ENCODE results near the gene THAP11.

DNA sequence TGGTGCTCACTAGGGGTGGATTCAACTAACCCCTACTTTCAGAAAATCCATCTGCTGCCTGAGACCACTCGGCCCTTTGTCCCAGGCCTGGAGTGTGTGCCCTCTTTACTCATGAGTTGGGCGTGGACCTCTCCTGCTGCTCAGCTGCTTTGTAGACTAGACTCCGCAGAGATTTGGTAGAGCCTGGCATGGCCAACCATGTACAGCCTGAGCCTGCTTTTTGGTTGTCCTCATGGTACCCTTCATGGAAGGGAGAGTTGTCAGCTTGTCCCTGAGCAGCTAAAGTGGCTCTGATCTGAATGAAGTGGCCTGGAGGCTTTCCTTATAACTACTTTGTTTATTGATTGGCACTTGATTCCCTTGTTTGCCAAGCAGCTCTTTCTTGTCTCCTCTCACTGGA is 32.3 kb downstream of the THAP11 start:
- TF ChIP-seq, protein P1, sequence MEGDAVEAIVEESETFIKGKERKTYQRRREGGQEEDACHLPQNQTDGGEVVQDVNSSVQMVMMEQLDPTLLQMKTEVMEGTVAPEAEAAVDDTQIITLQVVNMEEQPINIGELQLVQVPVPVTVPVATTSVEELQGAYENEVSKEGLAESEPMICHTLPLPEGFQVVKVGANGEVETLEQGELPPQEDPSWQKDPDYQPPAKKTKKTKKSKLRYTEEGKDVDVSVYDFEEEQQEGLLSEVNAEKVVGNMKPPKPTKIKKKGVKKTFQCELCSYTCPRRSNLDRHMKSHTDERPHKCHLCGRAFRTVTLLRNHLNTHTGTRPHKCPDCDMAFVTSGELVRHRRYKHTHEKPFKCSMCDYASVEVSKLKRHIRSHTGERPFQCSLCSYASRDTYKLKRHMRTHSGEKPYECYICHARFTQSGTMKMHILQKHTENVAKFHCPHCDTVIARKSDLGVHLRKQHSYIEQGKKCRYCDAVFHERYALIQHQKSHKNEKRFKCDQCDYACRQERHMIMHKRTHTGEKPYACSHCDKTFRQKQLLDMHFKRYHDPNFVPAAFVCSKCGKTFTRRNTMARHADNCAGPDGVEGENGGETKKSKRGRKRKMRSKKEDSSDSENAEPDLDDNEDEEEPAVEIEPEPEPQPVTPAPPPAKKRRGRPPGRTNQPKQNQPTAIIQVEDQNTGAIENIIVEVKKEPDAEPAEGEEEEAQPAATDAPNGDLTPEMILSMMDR (IDR thresholded peaks at IDR 0.05; ENCODE audit: low read depth, low read length) = no peak
- TF ChIP-seq POLR2A (IDR thresholded peaks at IDR 0.05; ENCODE audit: extremely low read depth, insufficient read length) (no peak), MYC (IDR thresholded peaks at IDR 0.05; ENCODE audit: low read depth, low read length) (no peak)

Data from NB4 (cell line).